DMS53 treated with DMSO at 0.1 percent for 48 hours (cell line): Measurements from ENCODE around the gene RGS12.
"Not testable (repeated sequence)": the region's sequence is repeated elsewhere in the genome, so short reads cannot be mapped to it uniquely, and the experiment has no call there.

ENCODE experiments used
- DNase-seq: peaks from one replicate; lab custom pipeline; 2025; ENCODE audit not compliant: unreplicated experiment; lab: John Stamatoyannopoulos, UW

RGS12 gene

DNA sequence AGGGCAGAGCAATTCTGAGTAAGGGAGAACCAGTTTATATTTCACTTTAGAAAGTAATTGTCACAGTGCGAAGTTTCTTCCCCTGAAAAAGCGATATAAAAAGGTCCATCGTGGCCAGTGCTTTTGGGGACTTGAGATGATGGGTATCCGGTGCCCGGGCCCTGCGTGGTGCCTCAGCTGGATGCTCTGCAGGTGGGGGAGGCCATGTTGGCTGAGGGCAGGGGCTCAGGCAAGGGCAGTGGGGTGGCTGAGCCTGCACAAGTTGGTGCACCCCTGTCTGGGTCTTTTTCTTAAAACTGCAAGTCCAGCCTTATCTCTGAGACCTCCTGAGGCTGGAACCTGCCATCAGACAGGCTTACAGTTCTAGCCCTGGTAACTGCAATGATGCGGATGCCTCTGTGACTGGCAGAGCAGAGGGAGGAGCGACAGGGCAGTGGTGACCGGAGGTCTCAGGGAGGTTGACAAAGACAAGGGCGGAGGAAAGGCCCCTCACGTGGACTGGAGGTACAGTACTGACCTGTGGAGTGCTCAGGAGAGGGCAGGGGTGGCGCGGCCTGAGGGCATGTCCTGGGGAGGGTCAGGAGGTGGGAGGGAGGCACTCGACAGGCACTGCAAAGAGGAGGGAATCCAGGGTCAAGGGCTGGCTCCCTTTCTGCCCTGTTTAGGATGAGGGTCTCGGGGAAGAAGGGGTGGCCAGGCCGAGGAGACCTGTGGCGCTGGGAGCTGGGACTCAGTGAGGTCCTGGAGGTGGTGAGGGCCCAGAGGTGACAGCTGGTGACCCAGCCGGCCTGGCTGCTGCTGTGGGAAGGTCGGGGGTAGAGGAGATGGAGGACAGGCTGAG, 1.8 kb downstream of the RGS12 start:
- no peak for DNase-seq

DNA sequence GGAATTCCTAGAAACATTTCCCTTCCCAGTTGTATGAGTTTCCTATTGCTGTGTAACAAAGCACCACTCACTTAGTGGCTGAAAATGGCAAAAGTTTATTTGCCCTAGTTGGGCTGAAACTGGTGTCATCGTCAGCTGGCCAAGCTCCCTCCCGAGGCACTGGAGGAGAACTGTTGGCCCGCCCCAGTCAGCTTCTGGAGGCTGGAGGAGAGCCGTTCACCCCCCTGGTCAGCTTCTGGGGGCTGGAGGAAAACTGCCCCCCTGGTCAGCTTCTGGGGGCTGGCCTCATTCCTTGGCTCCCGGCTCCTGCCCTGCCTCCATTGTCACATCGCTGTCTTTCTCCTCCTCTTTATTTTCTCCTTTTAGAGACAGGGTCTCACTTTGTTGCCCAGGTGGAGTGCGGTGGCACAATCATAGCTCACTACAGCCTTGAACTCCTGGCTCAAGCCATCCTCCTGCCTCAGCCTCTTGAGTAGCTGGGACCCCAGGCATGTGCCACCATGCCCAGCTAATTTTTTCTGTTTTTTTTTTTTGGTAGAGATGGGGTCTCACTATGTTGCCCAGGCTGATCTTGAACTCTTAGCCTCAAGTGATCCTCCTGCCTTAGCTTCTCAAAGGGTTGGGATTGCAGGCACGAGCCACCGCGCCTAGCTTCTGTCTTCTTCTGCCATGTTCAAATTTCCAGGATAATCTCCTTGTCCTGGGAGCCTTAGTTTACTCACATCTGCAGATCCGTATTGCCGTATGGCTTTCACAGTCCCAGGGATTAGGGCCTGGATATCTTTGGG, 3.2 kb downstream of the RGS12 start:
- no peak for DNase-seq

DNA sequence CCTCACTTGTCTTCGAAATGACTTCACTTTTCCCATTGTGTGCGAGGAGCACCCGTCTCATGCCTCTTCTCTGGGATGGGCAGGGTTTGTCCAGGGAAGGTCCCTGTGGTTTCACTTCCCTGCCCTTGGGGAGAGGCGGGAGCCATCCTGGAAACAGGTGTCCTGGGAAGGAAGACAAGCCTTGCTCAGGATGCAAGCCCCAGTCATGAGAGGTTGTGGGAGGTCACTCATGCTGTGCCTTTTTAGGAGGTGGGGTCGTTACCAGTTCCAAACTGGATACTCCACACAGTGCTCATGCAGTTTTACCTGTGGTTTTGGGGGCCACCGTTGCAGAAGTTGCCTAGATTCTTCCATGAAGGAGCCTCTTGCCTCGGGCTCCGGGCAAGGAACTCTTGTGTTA, 3.8 kb downstream of the RGS12 start:
- DNase-seq: no peak

DNA sequence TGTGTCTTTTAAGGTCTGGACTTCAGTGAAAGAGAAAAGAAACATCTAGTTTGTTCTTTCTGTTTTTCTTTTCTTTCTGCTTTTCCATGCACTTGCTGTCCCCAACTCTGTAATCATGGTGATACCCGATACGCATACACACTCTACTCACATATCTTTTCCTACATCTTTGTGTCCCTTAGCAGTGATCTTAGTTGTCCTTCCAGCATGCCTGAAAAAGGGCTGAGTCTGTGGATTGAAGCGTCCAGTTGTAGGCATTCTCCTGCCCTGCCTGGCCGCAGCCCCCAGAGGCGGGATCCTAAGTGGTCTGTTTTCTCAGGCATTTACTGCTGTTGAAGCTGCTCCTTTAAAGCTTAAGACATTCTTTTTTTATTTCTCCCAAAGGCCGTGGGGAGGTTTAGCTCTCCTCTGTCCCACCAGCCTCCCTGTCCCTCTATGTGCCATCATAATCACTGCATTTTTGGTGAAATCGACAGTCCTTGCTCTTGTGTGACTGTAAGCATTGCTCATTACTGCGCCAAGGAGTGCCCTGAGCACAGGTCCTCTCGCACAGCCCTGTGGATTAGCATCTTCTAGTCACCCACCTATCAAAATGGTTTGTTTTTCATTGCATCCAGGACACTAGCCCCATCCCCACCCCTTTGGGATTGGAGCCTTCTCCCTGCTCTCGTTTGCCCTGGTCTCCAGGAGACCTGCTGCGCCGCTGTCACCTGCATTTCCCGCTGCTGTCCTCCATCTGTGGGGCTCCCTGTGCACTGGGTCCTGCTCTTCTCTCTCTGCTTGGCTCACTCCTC, 4.4 kb downstream of the RGS12 start:
- DNase-seq: no peak

DNA sequence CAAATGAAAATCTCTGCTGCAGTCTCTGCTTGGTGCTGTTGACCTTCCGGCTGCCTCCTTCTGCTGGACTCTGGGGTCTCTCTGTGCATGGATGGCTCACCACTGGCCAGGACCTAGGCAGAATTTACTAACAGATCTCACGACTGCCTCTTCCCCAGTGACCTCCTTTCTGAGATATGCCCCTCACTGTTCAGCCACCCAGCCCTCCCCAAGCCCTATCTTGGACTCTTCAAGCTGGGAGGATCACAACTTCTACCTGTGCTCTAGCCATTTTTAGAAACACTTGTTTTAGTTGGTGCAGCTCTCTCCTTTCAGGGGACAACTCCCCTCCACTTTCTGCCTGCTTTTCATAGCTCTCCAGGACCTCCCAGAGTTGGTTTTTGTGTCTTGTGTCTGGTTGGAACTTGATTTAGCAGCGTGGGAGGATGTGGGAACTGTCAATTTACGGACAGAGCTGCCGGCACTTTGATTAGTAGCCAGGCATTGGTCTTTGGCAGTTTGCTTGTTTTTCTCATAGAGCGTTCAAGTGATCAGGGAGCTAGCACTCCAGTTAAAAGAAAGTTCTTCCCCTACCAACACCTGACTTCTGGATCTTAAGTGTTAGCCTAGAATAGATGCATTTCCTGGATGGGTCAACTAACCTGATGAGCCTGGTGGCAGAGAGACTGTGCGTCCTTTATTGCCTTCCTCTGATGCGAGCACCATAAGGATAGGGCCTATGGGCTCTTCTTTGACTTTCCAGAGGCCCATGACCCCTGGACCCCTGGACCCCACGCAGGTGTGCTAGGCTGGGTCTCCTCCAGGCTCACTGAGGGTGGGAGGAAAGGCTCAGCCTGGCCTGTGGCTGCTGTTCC, 6.5 kb downstream of the RGS12 start:
- no peak for DNase-seq

DNA sequence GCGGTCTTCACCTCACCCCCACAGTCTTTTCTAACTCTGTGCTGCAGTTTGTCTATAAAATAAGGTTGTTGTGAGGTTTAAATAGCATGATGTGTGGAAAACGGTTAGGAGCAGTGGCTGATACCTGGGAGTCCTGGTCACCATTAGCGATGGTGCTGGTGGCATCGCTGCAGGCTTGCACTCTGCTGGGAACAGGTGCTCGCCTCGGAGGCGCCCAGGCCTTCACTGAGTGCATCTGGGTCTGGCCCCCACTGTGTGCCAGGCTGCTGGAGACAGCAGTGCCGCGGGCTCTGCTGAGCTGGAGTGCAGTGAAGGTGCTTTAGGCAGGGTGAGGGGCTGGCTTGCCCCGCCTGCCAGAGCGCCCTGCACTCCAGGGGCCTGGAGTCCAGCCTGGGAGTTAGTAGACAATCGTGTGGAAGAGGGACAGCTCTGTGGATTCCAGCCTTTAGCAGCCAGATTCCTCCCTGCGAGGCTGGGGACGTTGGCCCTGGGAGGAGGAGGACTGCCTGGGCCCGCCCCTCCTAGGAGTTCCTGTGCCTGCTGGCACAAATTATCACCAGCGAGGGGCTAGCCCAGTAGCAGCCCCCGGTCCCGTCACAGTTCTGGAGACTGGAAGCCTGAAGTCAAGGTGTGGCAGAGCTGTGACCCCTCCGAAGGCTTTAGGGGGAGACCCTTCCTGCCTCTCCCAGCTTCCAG, 7.3 kb downstream of the RGS12 start:
- no peak for DNase-seq

DNA sequence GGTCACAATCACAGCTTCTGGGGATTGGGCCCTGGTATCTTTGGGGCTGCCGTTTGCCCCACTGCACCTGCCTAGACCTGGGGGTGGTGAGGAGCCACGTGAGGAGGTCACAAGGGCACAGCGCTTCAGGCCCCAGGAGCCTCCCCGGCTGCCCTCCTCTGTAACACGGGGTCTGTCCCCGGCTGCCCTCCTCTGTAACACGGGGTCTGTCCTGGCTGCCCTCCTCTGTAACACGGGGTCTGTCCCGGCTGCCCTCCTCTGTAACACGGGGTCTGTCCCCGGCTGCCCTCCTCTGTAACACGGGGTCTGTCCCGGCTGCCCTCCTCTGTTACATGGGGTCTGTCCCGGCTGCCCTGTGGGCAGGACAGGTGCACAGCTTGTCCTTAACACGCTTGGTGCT, 8.1 kb downstream of the RGS12 start:
- not testable (repeated sequence) for DNase-seq

DNA sequence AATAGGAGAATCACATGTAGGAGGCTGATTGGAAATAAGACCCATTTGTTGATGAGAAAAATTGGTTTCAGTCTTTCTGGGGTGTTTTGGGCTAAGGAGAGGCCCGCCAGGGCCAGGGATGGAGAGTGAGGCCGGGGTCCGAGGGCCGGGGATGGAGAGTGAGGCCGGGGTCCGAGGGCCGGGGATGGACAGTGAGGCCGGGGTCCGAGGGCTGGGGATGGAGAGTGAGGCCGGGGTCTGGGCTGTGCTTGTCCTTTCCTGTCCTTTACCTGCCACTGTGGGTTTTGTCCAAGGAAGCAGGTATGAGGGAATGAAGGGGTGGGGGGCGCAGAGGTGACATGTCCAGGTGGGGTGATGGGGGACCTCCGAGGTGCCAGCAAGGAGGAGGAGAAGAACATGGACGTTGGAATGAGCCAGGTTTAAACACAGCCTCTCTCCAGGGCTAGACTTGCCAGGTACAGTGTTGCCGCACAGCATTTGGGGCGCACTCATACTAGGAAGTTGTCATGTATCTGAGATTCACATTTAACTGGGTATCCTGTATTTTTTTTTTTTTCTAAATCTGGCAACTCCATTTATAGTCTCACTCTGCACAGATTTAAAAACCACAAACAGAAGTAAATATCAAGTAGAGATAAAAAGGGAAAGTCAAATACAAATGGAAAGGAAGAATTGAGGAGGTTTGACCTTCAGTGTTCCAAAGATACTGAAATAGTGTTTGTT, 8.8 kb downstream of the RGS12 start:
- no peak for DNase-seq

DNA sequence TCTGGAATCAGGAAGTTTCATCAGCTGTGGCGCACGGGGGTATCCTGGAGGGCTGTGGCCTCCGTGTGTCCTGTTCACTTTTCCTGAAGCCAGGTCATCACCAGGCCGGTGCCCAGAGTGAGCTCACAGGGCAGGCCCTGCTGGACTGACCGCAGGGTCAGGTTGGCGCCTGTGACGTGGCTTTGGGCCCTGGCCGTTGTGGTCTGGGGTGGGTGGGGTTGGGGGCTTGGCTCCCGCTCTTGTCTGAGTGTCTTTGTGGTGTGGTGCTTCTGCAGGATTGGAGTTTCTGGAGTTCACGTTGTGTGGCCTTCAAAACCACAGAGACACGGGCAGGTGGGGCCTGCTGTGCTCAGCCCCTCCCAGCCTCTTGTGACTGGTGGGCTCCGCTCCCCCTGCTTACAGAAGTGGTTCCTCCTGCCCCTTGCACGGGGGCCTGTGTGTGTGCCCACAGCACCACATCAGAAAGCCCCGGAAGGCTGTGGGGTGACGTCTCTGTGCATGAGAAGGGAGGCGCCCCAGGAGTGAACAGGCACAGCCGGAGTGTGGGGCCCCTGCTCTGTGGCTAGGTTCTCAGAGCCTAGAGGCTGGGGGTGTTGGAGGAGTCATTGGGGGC, 9.5 kb downstream of the RGS12 start:
- no peak for DNase-seq

DNA sequence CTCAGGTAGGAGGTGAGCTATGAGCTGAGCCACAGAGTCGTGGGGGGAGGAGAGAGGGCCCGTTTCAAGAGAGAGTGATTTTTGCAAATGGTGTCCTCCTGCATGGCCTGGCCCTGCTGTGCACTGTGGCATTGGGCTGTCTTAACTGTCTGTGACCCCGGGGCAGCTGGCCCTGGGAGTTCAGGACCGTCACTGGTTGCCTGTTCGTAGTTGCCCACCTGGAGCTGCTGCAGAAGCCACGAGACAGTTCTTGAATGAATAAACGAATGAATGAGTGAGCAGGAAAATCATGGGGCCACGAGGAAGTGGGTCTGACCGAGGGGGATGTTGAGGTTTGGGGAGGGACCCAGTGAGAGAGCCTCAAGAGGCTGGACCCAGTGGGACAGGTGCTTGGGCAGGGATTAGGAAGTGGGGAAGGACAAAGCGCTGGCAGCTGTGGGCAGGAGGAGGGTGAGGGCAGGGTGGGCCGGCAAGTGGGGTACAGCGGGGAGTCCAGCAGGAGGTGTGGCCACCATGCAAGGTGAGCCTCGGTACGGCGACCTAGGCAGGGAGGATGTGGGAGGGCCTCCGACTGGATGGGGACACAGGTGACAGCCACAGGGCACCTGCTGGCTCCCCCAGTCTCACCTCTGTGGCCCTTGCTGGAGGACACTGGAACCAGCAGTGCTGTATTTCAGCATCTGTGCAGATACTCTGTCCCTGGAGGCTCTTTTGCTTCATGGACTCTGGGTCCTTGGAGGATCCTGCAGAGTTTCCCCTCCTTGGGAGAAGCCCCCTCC, 10.2 kb downstream of the RGS12 start:
- DNase-seq: no peak

DNA sequence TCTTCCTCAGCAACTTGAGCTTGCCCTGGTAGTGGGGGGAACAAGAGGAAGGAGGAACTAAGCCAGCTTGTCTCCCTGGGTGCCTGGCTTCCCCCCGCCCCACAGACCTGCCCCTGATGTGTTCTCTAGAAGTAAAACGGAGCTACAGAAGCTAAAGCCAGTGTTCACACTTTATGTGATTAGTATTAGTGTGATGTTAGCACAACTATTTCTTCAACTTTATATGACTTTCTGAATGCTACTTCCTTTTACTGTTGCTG, 10.7 kb downstream of the RGS12 start:
- no peak for DNase-seq

DNA sequence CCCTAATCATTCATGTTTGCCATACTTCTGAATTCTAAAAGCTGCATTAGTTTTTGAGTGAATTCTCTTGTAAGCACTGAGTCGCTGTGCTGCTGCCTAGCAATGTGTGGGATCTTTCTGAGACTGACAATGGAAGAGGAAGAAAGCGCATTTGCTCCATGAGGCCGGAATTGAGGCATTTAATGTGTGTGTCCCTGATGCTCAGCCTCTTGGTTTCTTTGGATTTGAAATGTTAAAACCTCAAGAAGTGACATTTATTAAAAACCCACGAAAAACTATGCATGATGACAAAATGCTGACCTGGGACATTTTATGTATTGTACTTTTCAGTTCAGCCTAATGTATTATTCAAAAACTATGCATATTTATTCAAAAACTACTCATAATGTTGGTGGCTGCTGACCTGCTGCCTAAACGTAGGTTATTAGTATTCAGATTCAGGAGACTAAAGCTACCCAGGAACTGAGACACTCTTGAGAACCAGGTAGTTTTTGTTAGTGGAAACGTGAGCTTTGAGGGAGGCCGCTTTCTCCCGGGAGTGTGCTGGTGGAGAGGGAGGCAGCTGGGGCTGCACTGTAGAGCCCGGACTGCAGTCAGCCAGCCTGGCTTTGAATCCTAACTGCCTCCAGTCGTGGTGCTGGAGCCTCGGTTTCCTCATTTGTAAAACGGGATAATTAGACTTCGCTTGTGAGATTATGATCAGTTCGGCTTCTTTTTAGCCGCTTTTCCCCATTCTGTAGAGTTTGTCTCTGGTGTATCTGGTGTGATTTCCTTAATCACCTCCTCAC, 11.3 kb downstream of the RGS12 start:
- DNase-seq: no peak

DNA sequence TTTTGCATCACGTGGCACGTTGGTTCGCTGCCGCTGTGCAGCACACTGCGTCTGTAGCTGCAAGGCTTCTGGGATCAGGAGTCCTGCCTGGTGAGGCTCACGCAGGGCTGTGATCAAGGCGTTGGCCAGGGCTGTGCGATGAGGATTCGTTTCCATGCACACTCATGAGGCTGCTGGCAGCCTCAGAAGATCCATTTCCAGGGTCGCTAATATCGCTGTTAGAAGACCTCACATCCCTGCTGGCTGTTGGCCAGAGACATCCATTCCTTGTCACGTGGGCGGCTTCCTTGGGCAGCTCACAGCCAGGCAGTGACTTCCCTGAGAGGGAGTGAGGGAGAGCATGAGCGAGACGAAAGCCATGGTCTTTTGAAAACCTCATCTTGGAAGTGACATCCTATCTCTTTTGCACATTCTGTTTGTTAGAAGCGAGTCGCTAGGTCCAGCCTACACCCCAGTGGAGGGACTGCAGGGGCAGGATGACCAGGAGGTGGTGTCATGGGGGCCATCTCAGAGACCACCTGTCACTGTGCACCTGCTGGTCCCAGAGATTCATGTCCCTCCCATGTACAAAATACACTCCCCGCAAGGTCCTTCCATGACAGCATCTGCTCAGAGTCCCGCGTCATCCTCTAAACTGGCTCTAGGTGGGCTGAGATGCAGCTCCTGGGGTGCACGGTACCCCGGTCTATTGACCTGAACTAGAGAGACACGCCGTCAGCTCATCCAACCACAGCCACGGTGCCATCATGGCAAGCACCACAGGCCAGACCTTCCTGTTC, 12.2 kb downstream of the RGS12 start:
- no peak for DNase-seq

DNA sequence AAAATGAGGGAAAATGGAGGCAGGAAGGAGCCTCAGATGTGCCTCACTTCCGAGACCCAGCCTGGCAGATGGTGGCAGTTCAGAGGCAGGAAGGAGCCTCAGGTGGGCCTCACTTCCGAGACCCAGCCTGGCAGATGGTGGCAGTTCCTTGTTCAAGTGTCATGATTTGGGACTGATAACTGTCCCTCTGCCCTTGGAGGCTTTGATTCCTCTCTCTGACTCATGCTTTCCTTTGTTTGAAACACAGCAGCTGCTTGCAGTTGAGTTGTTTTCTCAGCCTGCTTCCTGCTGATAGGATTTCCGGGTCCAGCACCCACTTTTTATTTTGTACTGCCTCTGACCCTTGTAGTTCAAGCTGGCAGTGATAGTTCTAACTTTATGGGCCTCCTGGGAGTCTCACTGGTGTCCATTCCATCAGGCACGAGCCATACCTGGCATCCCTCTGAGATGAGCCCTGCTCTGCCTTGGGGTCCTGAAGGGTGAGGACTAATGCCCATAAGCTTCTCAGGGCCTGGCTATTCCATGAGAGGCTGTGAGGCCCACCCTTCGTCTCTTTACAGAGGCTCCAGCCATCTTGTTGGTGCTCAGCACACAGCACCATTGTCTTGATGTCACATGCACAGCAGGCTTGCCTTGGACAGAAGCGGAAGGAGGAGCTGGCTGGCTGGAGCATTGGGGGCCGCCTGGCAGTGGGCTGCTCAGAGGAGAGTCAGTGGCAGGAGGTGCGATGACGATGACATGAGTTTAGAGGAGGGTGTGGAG, 13.0 kb downstream of the RGS12 start:
- peak; percentile 95 for DNase-seq

DNA sequence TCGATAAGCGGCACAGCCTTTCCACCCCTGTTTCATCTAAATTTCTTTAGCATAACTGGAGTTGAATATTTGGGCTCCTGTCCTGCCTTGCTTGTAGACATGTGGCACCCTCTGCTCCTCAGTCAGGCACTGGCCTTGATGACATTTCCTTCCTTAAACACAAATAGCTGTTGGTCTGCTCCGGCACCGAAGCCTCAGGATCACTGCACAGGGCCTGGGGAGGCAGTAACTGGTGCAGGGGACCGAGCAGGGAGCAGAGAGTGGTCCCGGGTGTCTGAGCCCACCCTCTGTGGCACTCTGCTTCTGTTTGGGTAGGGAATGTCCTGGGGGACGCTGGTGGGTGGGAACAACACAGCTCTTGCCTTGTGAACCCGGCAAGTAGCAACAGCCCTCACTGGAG, 13.6 kb downstream of the RGS12 start:
- DNase-seq: no peak

DNA sequence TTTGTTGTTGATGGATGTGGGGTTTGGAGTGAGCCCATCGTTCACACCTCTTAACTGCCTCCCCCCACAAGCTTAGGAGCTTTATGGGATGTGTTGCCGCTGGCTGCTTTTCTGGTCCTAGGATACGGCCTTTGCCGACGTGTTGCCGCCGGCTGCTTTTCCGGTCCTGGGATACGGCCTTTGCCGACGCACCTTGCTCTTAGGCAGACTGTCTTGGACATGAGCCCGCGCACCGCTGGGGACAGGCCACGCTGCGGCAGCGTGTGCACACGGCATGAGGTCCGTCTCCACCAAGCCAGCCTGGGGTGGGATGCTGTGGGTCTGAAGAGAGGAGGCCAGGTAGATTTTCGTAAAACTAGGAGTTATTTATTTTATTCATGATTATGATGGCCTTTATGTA, 14.2 kb downstream of the RGS12 start:
- DNase-seq: no peak
